H1 (cell line): ENCODE results near the gene CLN3. TPM values are rescaled to one million over a fixed set of nuclear protein-coding genes. Genes with fewer than 3 reads are reported as not detected.

Experiments
- CTCF ChIA-PET: fragments of 300-600 bp; sonication (Branson Sonifier 250); formaldehyde crosslinking; loops from one replicate; lab custom pipeline; 2021; ENCODE audit not compliant: partially characterized antibody; lab: Charles Lee
- POLR2A ChIA-PET: fragments of 300-600 bp; sonication (Branson Sonifier 250); formaldehyde crosslinking; loops from one replicate; lab custom pipeline; 2021; ENCODE audit warnings: inconsistent platforms; ENCODE audit not compliant: partially characterized antibody; lab: Charles Lee
- DNase-seq, 2 experiments: peaks; one replicate each; pipeline versions ENCODE4 v3.0.0 to v3.0.0-alpha.2; 2010 to 2022; ENCODE audit warnings: low spot score in 2 of 2, low read depth in 1 of 2, mixed read lengths in 1 of 2
- FAIRE-seq: peaks from 2 replicates; lab custom pipeline; 2011; peaks lifted over from hg19 to GRCh38; lab: Jason Lieb, UNC
- H2AFZ ChIP-seq: 2 replicates; pipeline ENCODE4 v1.8.1; 2012; ENCODE audit warnings: low read length, inconsistent platforms
- H2AK5ac ChIP-seq: 2 replicates; pipeline ENCODE4 v1.6.1; 2013; ENCODE audit warnings: low read depth, low read length
- H2BK120ac ChIP-seq: replicated peaks from 2 replicates; pipeline ENCODE3; 2013; ENCODE audit warnings: low read depth, low read length, inconsistent platforms
- H2BK12ac ChIP-seq: 2 replicates; pipeline ENCODE4 v1.6.1; 2013; ENCODE audit warnings: low read depth, low read length
- H2BK15ac ChIP-seq: 2 replicates; pipeline ENCODE4 v1.6.1; 2013; ENCODE audit warnings: low read length
- H2BK20ac ChIP-seq: 2 replicates; pipeline ENCODE4 v1.6.1; 2013; ENCODE audit warnings: low read length
- H2BK5ac ChIP-seq: 2 replicates; pipeline ENCODE4 v1.6.1; 2013; ENCODE audit warnings: low read depth, low read length
- H3K14ac ChIP-seq: 2 replicates; pipeline ENCODE4 v1.6.1; 2013; ENCODE audit warnings: inconsistent platforms; ENCODE audit not compliant: insufficient read length
- H3K18ac ChIP-seq: 2 replicates; pipeline ENCODE4 v1.6.1; 2013; ENCODE audit warnings: low read length; ENCODE audit errors: extremely low read depth
- H3K23ac ChIP-seq: 2 replicates; pipeline ENCODE4 v1.6.1; 2013; ENCODE audit warnings: inconsistent platforms; ENCODE audit not compliant: insufficient read length
- H3K23me2 ChIP-seq: 2 replicates; pipeline ENCODE4 v1.6.1; 2013; ENCODE audit warnings: low read depth, low read length
- H3K27ac ChIP-seq: 2 replicates; pipeline ENCODE4 v1.6.1; 2011; ENCODE audit warnings: low read depth, low read length, inconsistent platforms
- H3K27me3 ChIP-seq, 4 experiments: replicated peaks in 1 of 4; 1 replicate in 1 of 4; 2 replicates in 3 of 4; pipeline versions ENCODE4 v1.6.1 to v1.8.1; 2011 to 2013; ENCODE audit warnings: low read length in 3 of 4, mild to moderate bottlenecking in 3 of 4, inconsistent platforms in 2 of 4, mixed read lengths in 2 of 4, moderate library complexity in 1 of 4; ENCODE audit not compliant: control insufficient read depth in 3 of 4, insufficient read depth in 3 of 4; ENCODE audit errors: extremely low read depth in 1 of 4
- H3K36me3 ChIP-seq, 4 experiments: 2 replicates each; pipeline versions ENCODE4 v1.6.1 to v1.8.1; 2011 to 2013; ENCODE audit warnings: mild to moderate bottlenecking in 4 of 4, low read length in 3 of 4, moderate library complexity in 2 of 4, control low read depth in 1 of 4, inconsistent platforms in 1 of 4; ENCODE audit not compliant: insufficient read depth in 4 of 4, control insufficient read depth in 2 of 4
- H3K4ac ChIP-seq: replicated peaks from 2 replicates; pipeline ENCODE3; 2013; ENCODE audit warnings: low read length, low read depth, mixed read lengths, inconsistent platforms; ENCODE audit not compliant: insufficient read length
- H3K4me1 ChIP-seq, 4 experiments: replicated peaks in 1 of 4; 1 replicate in 1 of 4; 2 replicates in 3 of 4; pipeline versions ENCODE4 v1.6.1 to v1.8.1; 2011 to 2013; ENCODE audit warnings: low read length in 3 of 4, inconsistent platforms in 2 of 4, mixed read lengths in 1 of 4; ENCODE audit not compliant: insufficient read depth in 4 of 4, control insufficient read depth in 3 of 4
- H3K4me2 ChIP-seq, 2 experiments: 2 replicates each; pipeline versions ENCODE4 v1.6.1 to v1.8.1; 2011 to 2013; ENCODE audit warnings: low read depth in 2 of 2, low read length in 2 of 2, control low read depth in 1 of 2, inconsistent platforms in 1 of 2, mild to moderate bottlenecking in 1 of 2; ENCODE audit not compliant: insufficient read depth in 1 of 2
- H3K4me3 ChIP-seq, 4 experiments: fragments of 200-600, 300-600 bp in 1 of 4; sonication (generic), shearing (Covaris generic), sonication (Bioruptor Twin) in 1 of 4; 2 replicates each; pipeline versions ENCODE4 v1.5.1 to v1.8.1; 2011 to 2016; ENCODE audit warnings: low read length in 4 of 4, low read depth in 3 of 4, control low read depth in 2 of 4, inconsistent platforms in 2 of 4, mild to moderate bottlenecking in 2 of 4, mixed read lengths in 1 of 4, moderate library complexity in 1 of 4; ENCODE audit not compliant: insufficient read depth in 2 of 4; ENCODE audit errors: extremely low read depth in 1 of 4
- H3K56ac ChIP-seq: replicated peaks from 2 replicates; pipeline ENCODE3; 2013; ENCODE audit warnings: low read depth, mild to moderate bottlenecking, mixed read lengths, low read length, inconsistent platforms; ENCODE audit not compliant: insufficient read length
- H3K79me1 ChIP-seq: 2 replicates; pipeline ENCODE4 v1.6.1; 2013; ENCODE audit warnings: low read depth, low read length, control low read depth
- H3K79me2 ChIP-seq, 2 experiments: 2 replicates each; pipeline versions ENCODE4 v1.6.1 to v1.8.1; 2012 to 2013; ENCODE audit warnings: low read length in 2 of 2, mild to moderate bottlenecking in 2 of 2, inconsistent platforms in 1 of 2; ENCODE audit not compliant: insufficient read depth in 2 of 2, control insufficient read depth in 1 of 2
- H3K9ac ChIP-seq, 4 experiments: replicated peaks in 1 of 4; 1 replicate in 1 of 4; 2 replicates in 3 of 4; pipeline versions ENCODE4 v1.6.1 to v1.8.1; 2011 to 2013; ENCODE audit warnings: low read depth in 3 of 4, low read length in 3 of 4, control low read depth in 2 of 4, mild to moderate bottlenecking in 2 of 4, moderate library complexity in 2 of 4, inconsistent platforms in 1 of 4; ENCODE audit errors: extremely low read depth in 1 of 4
- H3K9me3 ChIP-seq, 2 experiments: 2 replicates each; pipeline versions ENCODE4 v1.6.1 to v1.8.1; 2012 to 2013; ENCODE audit warnings: mild to moderate bottlenecking in 2 of 2, moderate library complexity in 2 of 2, control low read depth in 1 of 2, inconsistent platforms in 1 of 2, low read depth in 1 of 2, low read length in 1 of 2, mixed read lengths in 1 of 2; ENCODE audit not compliant: insufficient read depth in 2 of 2
- H4K20me1 ChIP-seq, 2 experiments: replicated peaks in 1 of 2; 2 replicates each; pipeline versions ENCODE3 to v1.8.1; 2011 to 2013; ENCODE audit warnings: inconsistent platforms in 2 of 2, low read length in 2 of 2, mild to moderate bottlenecking in 1 of 2; ENCODE audit not compliant: insufficient read depth in 2 of 2, control insufficient read depth in 1 of 2
- H4K5ac ChIP-seq: 2 replicates; pipeline ENCODE4 v1.6.1; 2013; ENCODE audit warnings: low read length, low read depth, mixed read lengths, inconsistent platforms; ENCODE audit not compliant: insufficient read length
- H4K8ac ChIP-seq: 2 replicates; pipeline ENCODE4 v1.8.0; 2013; ENCODE audit warnings: mild to moderate bottlenecking, moderate library complexity, low read length, inconsistent platforms; ENCODE audit not compliant: insufficient read depth; ENCODE audit errors: extremely low read depth
- H4K91ac ChIP-seq: replicated peaks from 2 replicates; pipeline ENCODE3; 2013; ENCODE audit warnings: low read length, mixed read lengths, inconsistent platforms; ENCODE audit not compliant: insufficient read length
- ASH2L ChIP-seq: fragments of 200-600, 300-600 bp; sonication (generic); IDR thresholded peaks from one replicate; pipeline ENCODE4 v1.7.1; 2017; ENCODE audit warnings: low read length
- CEBPB ChIP-seq: IDR thresholded peaks from 2 replicates; pipeline ENCODE4 v1.6.1; 2012; ENCODE audit warnings: low read depth, low read length
- CHD1 ChIP-seq: IDR thresholded peaks from 2 replicates; pipeline ENCODE4 v1.6.1; 2012; ENCODE audit warnings: low read depth, low read length, improper control_type of control experiment
- EP300 ChIP-seq, 2 experiments: IDR thresholded peaks; 1 replicate in 1 of 2; 2 replicates in 1 of 2; pipeline ENCODE4 v1.6.1; 2011 to 2012; ENCODE audit warnings: low read depth in 2 of 2, low read length in 2 of 2, mild to moderate bottlenecking in 2 of 2, borderline replicate concordance in 1 of 2, inconsistent platforms in 1 of 2, moderate library complexity in 1 of 2
- PHF8 ChIP-seq: fragments of 200-600 bp; sonication (generic); conservative IDR thresholded peaks from 2 replicates; pipeline ENCODE4 v1.7.1; 2012; ENCODE audit warnings: low read depth, mild to moderate bottlenecking, inconsistent platforms, low read length, moderate library complexity
- TAF1 ChIP-seq: IDR thresholded peaks from 2 replicates; pipeline ENCODE4 v1.6.1; 2011; ENCODE audit warnings: mild to moderate bottlenecking, low read depth, low read length
- TEAD4 ChIP-seq: IDR thresholded peaks from 2 replicates; pipeline ENCODE4 v1.6.1; 2012; ENCODE audit warnings: low read depth, low read length, inconsistent platforms, mixed read lengths
- WGBS, 2 experiments: shearing (Covaris generic) in 1 of 2; methylation state at CpG; one replicate each; pipeline versions ENCODE4 v1.1.6 to v1.1.7; 2013 to 2015; ENCODE audit warnings: low lambda C conversion rate in 2 of 2, mixed read lengths in 2 of 2, inconsistent platforms in 1 of 2, low coverage in 1 of 2, missing lambda C conversion rate in 1 of 2; ENCODE audit not compliant: insufficient replicate concordance in 2 of 2, insufficient coverage in 1 of 2, insufficient read length in 1 of 2; ENCODE audit errors: extremely low coverage in 1 of 2, missing lambda C conversion rate in 1 of 2; 5-methylcytosine and 5-hydroxymethylcytosine counted together
- polyA plus RNA-seq, 7 experiments: library from polyadenylated mRNA; depleted of rRNA in 3 of 7; stranded (reverse) in 5 of 7; unstranded in 2 of 7; fragments of >200 nt in 5 of 7; fragments of 200-250 nt in 2 of 7; gene quantifications; 1 replicate in 5 of 7; 2 replicates in 1 of 7; 4 replicates in 1 of 7; pipeline versions ENCODE4 v1.2.1 to v1.2.3, GENCODE V29; 2011 to 2013; ENCODE audit warnings: missing spikeins in 2 of 7, mixed read lengths in 2 of 7
- total RNA-seq: library from RNA; stranded (reverse); fragmentation: NEBNext Ultra II Directional; extraction: Animal tissue kit (Norgen Biotek cat#: 25700); gene quantifications from 2 replicates; pipeline ENCODE4 v1.2.1, GENCODE V29; 2021

Gene CLN3
- total and polyA plus RNA-seq, 2 of the 8 experiments (the other 6 are each of a cell fraction or from before 2014, with no cell fraction given): 22.9 to 44.3 TPM

GRCh38 chr16:28502290-28502689, 10.4 kb upstream of the CLN3 start:
- H4K20me1 ChIP-seq: peaks cover 0 to 3% of the 10 kb centered on the region in 2 experiments
- H2BK12ac ChIP-seq: no peak overlapping the region
- ChIA-PET POLR2A (interaction anchor here (1.7 kb wide), 1 partner anchor 10 kb away, joined by 7 read pairs; the partner anchor contains the start of gene CLN3), CTCF (interaction anchor here (1.2 kb wide), 1 partner anchor 8 kb away, joined by 4 read pairs; the partner anchor contains the start of gene APOBR)
- H4K5ac ChIP-seq: no peak overlapping the region
- FAIRE-seq (no peak), DNase-seq (no peak)
- H3K14ac ChIP-seq: no peak overlapping the region
- no peaks in the 10 kb centered on the region for H3K36me3 ChIP-seq
- TF ChIP-seq TAF1: no peak
- TF ChIP-seq TEAD4: no peak
- TF ChIP-seq ASH2L: no peak
- TF ChIP-seq PHF8: no peak
- TF ChIP-seq EP300 (IDR thresholded peaks at IDR 0.05; ENCODE audit: borderline replicate concordance in 1 of 2, low read depth in 2 of 2, low read length in 2 of 2): no peak
- TF ChIP-seq CEBPB: no peak
- TF ChIP-seq CHD1: no peak
- H3K4me2 ChIP-seq: no peak overlapping the region
- H3K23ac ChIP-seq: no peak overlapping the region
- WGBS, 2 experiments: 83 to 100% methylated on average over 2 of the region's 2 CpGs
- H2BK120ac ChIP-seq: no peak overlapping the region
- no peak overlapping the region for H3K4me3 ChIP-seq
- H3K4me1 ChIP-seq: no peaks in the 10 kb centered on the region
- no peak overlapping the region for H3K27ac ChIP-seq
- peaks cover 12% of the 10 kb centered on the region; the same call in 1 of the 2 replicates for H3K23me2 ChIP-seq
- no peaks in the 10 kb centered on the region for H3K79me2 ChIP-seq
- no peak overlapping the region for H3K4ac ChIP-seq
- no peak overlapping the region for H2BK20ac ChIP-seq
- H3K56ac ChIP-seq: no peak overlapping the region
- H2AK5ac ChIP-seq: no peak overlapping the region
- H3K18ac ChIP-seq: no peak overlapping the region
- H2BK15ac ChIP-seq: 0 out of 2 replicates have a peak overlapping the region, but pooled peaks have one; percentile 29
- no peaks in the 10 kb centered on the region for H3K9me3 ChIP-seq
- H3K27me3 ChIP-seq: peaks cover 0 to 2% (median 0%) of the 10 kb centered on the region in 4 experiments; a peak in 1 of 7 replicates
- no peak overlapping the region for H4K91ac ChIP-seq
- H4K8ac ChIP-seq: no peak overlapping the region
- no peak overlapping the region for H2AFZ ChIP-seq
- H3K79me1 ChIP-seq: no peaks in the 10 kb centered on the region
- no peak overlapping the region for H3K9ac ChIP-seq
- H2BK5ac ChIP-seq: no peak overlapping the region
